Measurements from ENCODE around the gene PTGDR. TPM values are rescaled to one million over a fixed set of nuclear protein-coding genes. Genes with fewer than 3 reads are reported as not detected.

Gene PTGDR
- total and polyA plus RNA-seq, 9 of the 15 experiments (the other 6 are each of a cell fraction or from before 2014, with no cell fraction given) = not detected

- FAIRE-seq (no peak), DNase-seq (ENCODE audit: extremely low read depth in 1 of 4, low spot score in 3 of 4) (no peak)
- in situ Hi-C loops (cut with MboI) = loop anchor here (25.0 kb wide), 1 partner anchor 562 kb away; no protein-coding TSS in a partner anchor
These were observed 7.9 kb downstream of the PTGDR start for GRCh38 chr14:52275372-52275771.

More at GRCh38 chr14:52275372-52275771, 7.9 kb downstream of the PTGDR start:
- Histone ChIP-seq H3K4me3 (no peak overlapping the region), H2AFZ (ENCODE audit: low read depth, low read length) (no peak overlapping the region), H3K4me1 (replicated peaks in 1 of 2; ENCODE audit: control insufficient read depth in 2 of 2, insufficient read depth in 2 of 2, low read length in 2 of 2) (no peaks in the 10 kb centered on the region), H3K9me3 (replicated peaks; ENCODE audit: control insufficient read depth, insufficient read depth, low read depth, low read length) (no peaks in the 10 kb centered on the region), H3K27ac (ENCODE audit: extremely low read depth, low read depth, low read length) (no peak overlapping the region), H3K9me1 (ENCODE audit: control insufficient read depth, insufficient read depth, low read length) (no peaks in the 10 kb centered on the region), H3K36me3 (ENCODE audit: control insufficient read depth, insufficient read depth, low read length) (no peaks in the 10 kb centered on the region), H3K27me3 (ENCODE audit: control insufficient read depth in 2 of 2, insufficient read depth in 2 of 2, low read length in 2 of 2) (peaks cover 0 to 6% of the 10 kb centered on the region in 2 experiments; a peak in 1 of 5 replicates), H3K9ac (ENCODE audit: insufficient read depth in 1 of 2, low read depth in 2 of 2, low read length in 2 of 2) (no peak overlapping the region), H4K20me1 (replicated peaks; ENCODE audit: control insufficient read depth, insufficient read depth, low read length) (no peaks in the 10 kb centered on the region), H3K4me2 (ENCODE audit: insufficient read depth, low read length) (no peak overlapping the region), H3K79me2 (ENCODE audit: control insufficient read depth, insufficient read depth, low read length) (no peaks in the 10 kb centered on the region)
- no peak for ATAC-seq
- no TSS peak for BruUV-seq (replicated peaks)
- TF ChIP-seq LCOR (CRISPR knock-in tag; IDR thresholded peaks at IDR 0.05) = no peak
- no peak for TF ChIP-seq PTRF (tag; IDR thresholded peaks at IDR 0.05)
- no peak for TF ChIP-seq BCOR (IDR thresholded peaks at IDR 0.05)
- no peak for TF ChIP-seq ZBTB11 (CRISPR knock-in tag; IDR thresholded peaks at IDR 0.05)
- TF ChIP-seq, protein P1, sequence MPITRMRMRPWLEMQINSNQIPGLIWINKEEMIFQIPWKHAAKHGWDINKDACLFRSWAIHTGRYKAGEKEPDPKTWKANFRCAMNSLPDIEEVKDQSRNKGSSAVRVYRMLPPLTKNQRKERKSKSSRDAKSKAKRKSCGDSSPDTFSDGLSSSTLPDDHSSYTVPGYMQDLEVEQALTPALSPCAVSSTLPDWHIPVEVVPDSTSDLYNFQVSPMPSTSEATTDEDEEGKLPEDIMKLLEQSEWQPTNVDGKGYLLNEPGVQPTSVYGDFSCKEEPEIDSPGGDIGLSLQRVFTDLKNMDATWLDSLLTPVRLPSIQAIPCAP (CRISPR knock-in tag; IDR thresholded peaks at IDR 0.05; ENCODE audit: borderline replicate concordance) = no peak
- TF ChIP-seq ZNF79 (CRISPR knock-in tag; IDR thresholded peaks at IDR 0.05; ENCODE audit: low read depth) = no peak
- TF ChIP-seq ZNF3 (CRISPR knock-in tag; IDR thresholded peaks at IDR 0.05) = no peak
- no peak for TF ChIP-seq ZNF197 (CRISPR knock-in tag; IDR thresholded peaks at IDR 0.05; ENCODE audit: low read depth)
- no peak for TF ChIP-seq ZNF699 (CRISPR knock-in tag; IDR thresholded peaks at IDR 0.05; ENCODE audit: insufficient replicate concordance)
- no peak for TF ChIP-seq PML (IDR thresholded peaks at IDR 0.05; ENCODE audit: low read length)
- no peak for TF ChIP-seq ZNF431 (CRISPR knock-in tag; IDR thresholded peaks at IDR 0.05)
- TF ChIP-seq NCOA1 (IDR thresholded peaks at IDR 0.05; ENCODE audit: low read depth) = no peak
- TF ChIP-seq HMGXB4 (CRISPR knock-in tag; IDR thresholded peaks at IDR 0.05) = no peak
- TF ChIP-seq KAT2B (IDR thresholded peaks at IDR 0.05; ENCODE audit: low read depth, low read length) = no peak
- POLR2A ChIA-PET = no interaction called here
- CTCF ChIA-PET (ENCODE audit: low intra/inter-chr PET ratio) = no interaction called here
- 0% methylated on average over 3 of the region's 3 CpGs for WGBS (ENCODE audit: insufficient coverage, low coverage, missing lambda C conversion rate)
- intact Hi-C loops (cut with micrococcal nuclease) = loop anchor here (10.0 kb wide), 1 partner anchor 281 kb away; no protein-coding TSS in a partner anchor
